C4-2B (cell line): ENCODE measurements around the gene TMSB15B.

Experiments
- ZFX ChIP-seq: fragments of 450-650 bp; IDR thresholded peaks from 2 replicates; pipeline ENCODE4 v1.6.1; 2017
- TF ChIP-seq, protein P1 (sequence below): fragments of 450-650 bp; conservative IDR thresholded peaks from 2 replicates; pipeline ENCODE4 v1.5.1; 2017; ENCODE audit warnings: mild to moderate bottlenecking

DNA sequence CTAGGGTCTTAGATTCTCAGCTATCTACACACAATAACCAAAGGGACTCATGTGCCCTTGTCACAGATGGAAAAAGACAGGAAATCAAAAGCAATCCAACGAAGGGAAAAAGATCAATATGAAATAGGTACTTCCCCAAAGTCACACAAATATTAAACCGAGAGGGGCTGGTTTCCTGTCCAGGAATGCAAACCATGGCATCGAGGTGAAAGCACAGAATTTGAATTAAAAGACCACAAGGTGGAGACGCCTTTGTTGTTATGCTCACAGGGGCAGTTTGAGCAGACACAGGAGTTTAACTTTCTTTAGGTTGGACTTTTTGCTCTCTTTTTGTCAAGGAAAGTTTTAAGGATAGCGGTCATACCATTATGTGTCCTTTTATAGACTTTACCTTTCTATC is 36.8 kb downstream of the TMSB15B start:
- TF ChIP-seq, protein P1, sequence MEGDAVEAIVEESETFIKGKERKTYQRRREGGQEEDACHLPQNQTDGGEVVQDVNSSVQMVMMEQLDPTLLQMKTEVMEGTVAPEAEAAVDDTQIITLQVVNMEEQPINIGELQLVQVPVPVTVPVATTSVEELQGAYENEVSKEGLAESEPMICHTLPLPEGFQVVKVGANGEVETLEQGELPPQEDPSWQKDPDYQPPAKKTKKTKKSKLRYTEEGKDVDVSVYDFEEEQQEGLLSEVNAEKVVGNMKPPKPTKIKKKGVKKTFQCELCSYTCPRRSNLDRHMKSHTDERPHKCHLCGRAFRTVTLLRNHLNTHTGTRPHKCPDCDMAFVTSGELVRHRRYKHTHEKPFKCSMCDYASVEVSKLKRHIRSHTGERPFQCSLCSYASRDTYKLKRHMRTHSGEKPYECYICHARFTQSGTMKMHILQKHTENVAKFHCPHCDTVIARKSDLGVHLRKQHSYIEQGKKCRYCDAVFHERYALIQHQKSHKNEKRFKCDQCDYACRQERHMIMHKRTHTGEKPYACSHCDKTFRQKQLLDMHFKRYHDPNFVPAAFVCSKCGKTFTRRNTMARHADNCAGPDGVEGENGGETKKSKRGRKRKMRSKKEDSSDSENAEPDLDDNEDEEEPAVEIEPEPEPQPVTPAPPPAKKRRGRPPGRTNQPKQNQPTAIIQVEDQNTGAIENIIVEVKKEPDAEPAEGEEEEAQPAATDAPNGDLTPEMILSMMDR = no peak
- TF ChIP-seq ZFX = no peak
